GM04503 (cell line): ENCODE data around the gene FMC1.
"Not testable (repeated sequence)": the region's sequence is repeated elsewhere in the genome, so short reads cannot be mapped to it uniquely, and the experiment has no call there.

ENCODE experiments used
- DNase-seq: peaks from one replicate; pipeline ENCODE4 v3.0.0-alpha.2; 2012; ENCODE audit warnings: low read depth

FMC1 gene

GRCh38 chr7:139341058-139341775 lies at the start of gene FMC1:
Gene FMC1 (plus strand): TSS chr7:139341337. CDS start chr7:139341385, 48 bp downstream.
- peak; percentile 63 for DNase-seq

GRCh38 chr7:139292821-139293220 lies 48.3 kb upstream of the FMC1 start:
- no peak for DNase-seq

GRCh38 chr7:139293534-139293933 lies 47.6 kb upstream of the FMC1 start:
- DNase-seq: no peak

GRCh38 chr7:139294241-139294640 lies 46.9 kb upstream of the FMC1 start:
- DNase-seq: no peak

- DNase-seq: no peak
Observed at GRCh38 chr7:139294951-139295575, 46.1 kb upstream of the FMC1 start.

GRCh38 chr7:139297795-139298194 lies 43.3 kb upstream of the FMC1 start:
- no peak for DNase-seq

- DNase-seq: no peak
Observed at GRCh38 chr7:139299296-139299695, 41.8 kb upstream of the FMC1 start.

- DNase-seq: no peak
Observed at GRCh38 chr7:139300390-139300789, 40.7 kb upstream of the FMC1 start.

GRCh38 chr7:139304517-139304916 lies 36.6 kb upstream of the FMC1 start:
- DNase-seq: no peak

- DNase-seq: no peak
Observed at GRCh38 chr7:139317939-139318505, 23.1 kb upstream of the FMC1 start.

- peak; percentile 11 for DNase-seq
Observed at GRCh38 chr7:139321071-139321745, 19.9 kb upstream of the FMC1 start.

- not testable (repeated sequence) for DNase-seq
Observed at GRCh38 chr7:139324709-139325108, 16.4 kb upstream of the FMC1 start.

- peak; percentile 73 for DNase-seq
Observed at GRCh38 chr7:139328375-139328774, 12.8 kb upstream of the FMC1 start.

- DNase-seq: no peak
Observed at GRCh38 chr7:139329119-139329518, 12.0 kb upstream of the FMC1 start.

GRCh38 chr7:139330333-139331030 lies 10.7 kb upstream of the FMC1 start:
- DNase-seq: no peak

GRCh38 chr7:139332697-139333359 lies 8.3 kb upstream of the FMC1 start:
- no peak for DNase-seq

- not testable (repeated sequence) for DNase-seq
Observed at GRCh38 chr7:139333443-139333842, 7.7 kb upstream of the FMC1 start.

- no peak for DNase-seq
Observed at GRCh38 chr7:139334399-139335150, 6.6 kb upstream of the FMC1 start.

GRCh38 chr7:139339025-139339424 lies 2.1 kb upstream of the FMC1 start:
- no peak for DNase-seq

- DNase-seq: no peak
Observed at GRCh38 chr7:139339698-139340036, 1.5 kb upstream of the FMC1 start.
